ENCODE measurements around the gene GMEB1. TPM values are rescaled to one million over a fixed set of nuclear protein-coding genes. Genes with fewer than 3 reads are reported as not detected.
"Not testable (repeated sequence)": the region's sequence is repeated elsewhere in the genome, so short reads cannot be mapped to it uniquely, and the experiment has no call there.

GMEB1 gene
- total and polyA plus RNA-seq, 2 experiments from 2014 or later = 6.9 to 8.2 TPM

GRCh38 chr1:28671254-28671780 lies 2.7 kb downstream of the GMEB1 start:
- H3K9me2 ChIP-seq (ENCODE audit: insufficient read depth) = no peaks in the 10 kb centered on the region
- H2AFZ ChIP-seq = no peak overlapping the region
- peaks cover 7% of the 10 kb centered on the region for H3K4me1 ChIP-seq (ENCODE audit: insufficient read depth)
- H3K27ac ChIP-seq = no peak overlapping the region
- H3K36me3 ChIP-seq (ENCODE audit: low read depth) = no peaks in the 10 kb centered on the region
- H3K4me3 ChIP-seq = no peak overlapping the region
- no peak overlapping the region for H3K9ac ChIP-seq
- H4K20me1 ChIP-seq (ENCODE audit: insufficient read depth) = no peaks in the 10 kb centered on the region
- no peaks in the 10 kb centered on the region for H3K9me3 ChIP-seq (ENCODE audit: low read depth)
- DNase-seq = no peak
- no peak overlapping the region for H3K4me2 ChIP-seq (ENCODE audit: unreplicated experiment)
- WGBS, 2 experiments (ENCODE audit: low coverage in 1 of 2, low lambda C conversion rate in 2 of 2, missing lambda C conversion rate in 2 of 2) = 91 to 94% methylated on average over 19 to 20 of the region's 20 CpGs
- H3K27me3 ChIP-seq (replicated peaks; ENCODE audit: insufficient read depth) = no peaks in the 10 kb centered on the region
- TF ChIP-seq EZH2phosphoT487 (IDR thresholded peaks at IDR 0.05; ENCODE audit: insufficient read depth, low read depth) (no peak), EZH2 (IDR thresholded peaks at IDR 0.05; ENCODE audit: insufficient read depth, poor library complexity, severe bottlenecking) (no peak)
- in situ Hi-C loops (cut with MboI) = no loop called here
- no peaks in the 10 kb centered on the region; the same call in 1 of the 2 replicates for H3F3A ChIP-seq (ENCODE audit: insufficient read depth)
- peaks cover 71% of the 10 kb centered on the region for H3K79me2 ChIP-seq (ENCODE audit: insufficient read depth)

- H3K4me2 ChIP-seq (ENCODE audit: unreplicated experiment); H3K4me3 ChIP-seq; H3K9ac ChIP-seq; H3K4me1 ChIP-seq (ENCODE audit: insufficient read depth); DNase-seq; H4K20me1 ChIP-seq (ENCODE audit: insufficient read depth); H3K9me2 ChIP-seq (ENCODE audit: insufficient read depth); H3F3A ChIP-seq (ENCODE audit: insufficient read depth); H3K9me3 ChIP-seq (ENCODE audit: low read depth); H3K36me3 ChIP-seq (ENCODE audit: low read depth); H3K27me3 ChIP-seq (replicated peaks; ENCODE audit: insufficient read depth); in situ Hi-C loops (cut with MboI); H2AFZ ChIP-seq; H3K27ac ChIP-seq: not testable (repeated sequence)
- 95 to 96% methylated on average over 11 to 15 of the region's 15 CpGs for WGBS, 2 experiments (ENCODE audit: low coverage in 1 of 2, low lambda C conversion rate in 2 of 2, missing lambda C conversion rate in 2 of 2)
- H3K79me2 ChIP-seq (ENCODE audit: insufficient read depth) = peaks cover 80% of the 10 kb centered on the region
Observed at GRCh38 chr1:28672971-28673370, 4.4 kb downstream of the GMEB1 start.

GRCh38 chr1:28675924-28676257 lies 7.3 kb downstream of the GMEB1 start:
- H3K9ac ChIP-seq = no peak overlapping the region
- H4K20me1 ChIP-seq (ENCODE audit: insufficient read depth) = no peaks in the 10 kb centered on the region
- no peak overlapping the region for H3K4me3 ChIP-seq
- H2AFZ ChIP-seq = no peak overlapping the region
- H3K4me2 ChIP-seq (ENCODE audit: unreplicated experiment) = no peak overlapping the region
- in situ Hi-C loops (cut with MboI) = no loop called here
- no peaks in the 10 kb centered on the region for H3F3A ChIP-seq (ENCODE audit: insufficient read depth)
- no peaks in the 10 kb centered on the region for H3K9me2 ChIP-seq (ENCODE audit: insufficient read depth)
- no peaks in the 10 kb centered on the region for H3K9me3 ChIP-seq (ENCODE audit: low read depth)
- no peaks in the 10 kb centered on the region for H3K36me3 ChIP-seq (ENCODE audit: low read depth)
- no peak for DNase-seq
- TF ChIP-seq EZH2 (IDR thresholded peaks at IDR 0.05; ENCODE audit: insufficient read depth, poor library complexity, severe bottlenecking) (no peak), EZH2phosphoT487 (IDR thresholded peaks at IDR 0.05; ENCODE audit: insufficient read depth, low read depth) (no peak)
- no peaks in the 10 kb centered on the region for H3K4me1 ChIP-seq (ENCODE audit: insufficient read depth)
- H3K27ac ChIP-seq = peak overlapping the region; percentile 27
- no peaks in the 10 kb centered on the region for H3K27me3 ChIP-seq (replicated peaks; ENCODE audit: insufficient read depth)
- H3K79me2 ChIP-seq (ENCODE audit: insufficient read depth) = peaks cover 86% of the 10 kb centered on the region

GRCh38 chr1:28680151-28680550 lies 11.6 kb downstream of the GMEB1 start:
- H3K9me3 ChIP-seq (ENCODE audit: low read depth) = no peaks in the 10 kb centered on the region
- no peak overlapping the region for H3K9ac ChIP-seq
- H3K79me2 ChIP-seq (ENCODE audit: insufficient read depth) = peaks cover 69% of the 10 kb centered on the region
- no peaks in the 10 kb centered on the region for H3F3A ChIP-seq (ENCODE audit: insufficient read depth)
- H4K20me1 ChIP-seq (ENCODE audit: insufficient read depth) = no peaks in the 10 kb centered on the region
- no peaks in the 10 kb centered on the region for H3K9me2 ChIP-seq (ENCODE audit: insufficient read depth)
- WGBS, 2 experiments (ENCODE audit: low coverage in 1 of 2, low lambda C conversion rate in 2 of 2, missing lambda C conversion rate in 2 of 2) = 95 to 97% methylated on average over 4 of the region's 4 CpGs
- in situ Hi-C loops (cut with MboI) = no loop called here
- H3K27ac ChIP-seq = no peak overlapping the region
- no peaks in the 10 kb centered on the region; the same call in 1 of the 2 replicates for H3K36me3 ChIP-seq (ENCODE audit: low read depth)
- no peak overlapping the region for H2AFZ ChIP-seq
- H3K4me1 ChIP-seq (ENCODE audit: insufficient read depth) = no peaks in the 10 kb centered on the region
- H3K27me3 ChIP-seq (replicated peaks; ENCODE audit: insufficient read depth) = no peaks in the 10 kb centered on the region
- H3K4me2 ChIP-seq (ENCODE audit: unreplicated experiment) = no peak overlapping the region
- no peak for DNase-seq
- H3K4me3 ChIP-seq = no peak overlapping the region
- TF ChIP-seq EZH2phosphoT487 (IDR thresholded peaks at IDR 0.05; ENCODE audit: insufficient read depth, low read depth) (no peak), EZH2 (IDR thresholded peaks at IDR 0.05; ENCODE audit: insufficient read depth, poor library complexity, severe bottlenecking) (no peak)

GRCh38 chr1:28682840-28683239 lies 14.3 kb downstream of the GMEB1 start:
- Histone ChIP-seq H2AFZ (no peak overlapping the region), H3K9me3 (ENCODE audit: low read depth) (no peaks in the 10 kb centered on the region), H3K27me3 (replicated peaks; ENCODE audit: insufficient read depth) (no peaks in the 10 kb centered on the region), H3F3A (ENCODE audit: insufficient read depth) (no peaks in the 10 kb centered on the region), H3K27ac (no peak overlapping the region), H3K4me3 (no peak overlapping the region), H3K36me3 (ENCODE audit: low read depth) (peaks cover 5% of the 10 kb centered on the region; the same call in 1 of the 2 replicates), H3K9me2 (ENCODE audit: insufficient read depth) (no peaks in the 10 kb centered on the region), H3K4me2 (ENCODE audit: unreplicated experiment) (no peak overlapping the region), H3K4me1 (ENCODE audit: insufficient read depth) (0 out of 2 replicates have a peak, but pooled peaks cover 4% of the 10 kb centered on the region), H3K79me2 (ENCODE audit: insufficient read depth) (peaks cover 47% of the 10 kb centered on the region), H3K9ac (no peak overlapping the region), H4K20me1 (ENCODE audit: insufficient read depth) (no peaks in the 10 kb centered on the region)
- DNase-seq = no peak
- TF ChIP-seq EZH2phosphoT487 (IDR thresholded peaks at IDR 0.05; ENCODE audit: insufficient read depth, low read depth) = no peak
- TF ChIP-seq EZH2 (IDR thresholded peaks at IDR 0.05; ENCODE audit: insufficient read depth, poor library complexity, severe bottlenecking) = no peak
- WGBS, 2 experiments (ENCODE audit: low coverage in 1 of 2, low lambda C conversion rate in 2 of 2, missing lambda C conversion rate in 2 of 2) = 97 to 100% methylated on average over 6 of the region's 6 CpGs
- in situ Hi-C loops (cut with MboI) = no loop called here
